GM21423 (cell line): ENCODE data around the gene ZFPL1.

Experiments used
- ATAC-seq: cut with Tn5 transposase; IDR thresholded peaks from one replicate; pipeline ENCODE4 v1.9.1; 2021; ENCODE audit warnings: mild to moderate bottlenecking, moderate library complexity; ENCODE audit not compliant: unreplicated experiment

The ZFPL1 gene

GRCh38 chr11:65126624-65127274, 42.7 kb downstream of the ZFPL1 start:
- ATAC-seq, result no peak

- ATAC-seq, result no peak
Observed at GRCh38 chr11:65127473-65128181, 43.6 kb downstream of the ZFPL1 start.

- ATAC-seq, result no peak
Observed at GRCh38 chr11:65128182-65129145, 44.4 kb downstream of the ZFPL1 start.

DNA sequence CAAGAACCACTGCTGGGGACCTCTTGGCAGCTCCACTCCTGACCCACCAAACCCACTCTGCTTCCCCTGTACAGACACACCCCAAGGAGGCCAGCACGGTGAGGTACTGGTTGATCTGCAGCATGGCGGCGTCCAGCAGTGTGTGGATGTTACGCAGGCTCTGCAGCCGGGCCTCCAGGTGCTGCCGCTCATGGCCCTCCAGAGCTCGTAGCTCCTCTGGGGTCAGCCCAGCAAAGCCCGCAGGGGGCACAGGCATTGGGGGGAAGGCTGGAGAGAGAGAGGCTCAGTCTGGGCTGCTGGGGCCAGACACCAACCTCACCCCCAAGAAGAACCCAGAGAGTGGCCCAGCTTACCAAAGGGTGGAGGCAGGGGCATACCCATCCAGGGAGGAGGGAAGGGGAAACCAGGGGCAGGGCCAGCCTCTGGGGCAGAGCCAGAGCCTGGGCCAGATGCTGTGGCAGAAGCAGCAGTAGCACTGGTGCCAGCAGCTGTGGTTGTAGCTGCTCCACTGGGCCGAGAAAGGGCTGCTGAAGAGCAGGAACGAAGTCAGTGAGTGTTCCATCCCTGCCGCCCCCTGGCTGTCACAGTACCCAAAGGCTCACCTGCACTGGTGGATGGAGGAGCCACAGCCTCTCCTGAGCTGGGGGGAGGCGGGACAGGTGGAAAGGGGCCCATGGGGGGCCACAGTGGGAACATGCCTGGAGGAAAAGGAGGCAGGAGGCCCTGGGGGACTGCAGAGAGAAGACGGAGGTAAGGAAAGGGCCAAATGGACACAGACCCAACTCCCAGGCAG, 45.8 kb downstream of the ZFPL1 start:
- ATAC-seq, result no peak

GRCh38 chr11:65130631-65131416, 46.8 kb downstream of the ZFPL1 start:
- ATAC-seq, result no peak

GRCh38 chr11:65131417-65131776, 47.4 kb downstream of the ZFPL1 start:
- ATAC-seq, result no peak

GRCh38 chr11:65131895-65132237, 47.8 kb downstream of the ZFPL1 start:
- ATAC-seq, result no peak

DNA sequence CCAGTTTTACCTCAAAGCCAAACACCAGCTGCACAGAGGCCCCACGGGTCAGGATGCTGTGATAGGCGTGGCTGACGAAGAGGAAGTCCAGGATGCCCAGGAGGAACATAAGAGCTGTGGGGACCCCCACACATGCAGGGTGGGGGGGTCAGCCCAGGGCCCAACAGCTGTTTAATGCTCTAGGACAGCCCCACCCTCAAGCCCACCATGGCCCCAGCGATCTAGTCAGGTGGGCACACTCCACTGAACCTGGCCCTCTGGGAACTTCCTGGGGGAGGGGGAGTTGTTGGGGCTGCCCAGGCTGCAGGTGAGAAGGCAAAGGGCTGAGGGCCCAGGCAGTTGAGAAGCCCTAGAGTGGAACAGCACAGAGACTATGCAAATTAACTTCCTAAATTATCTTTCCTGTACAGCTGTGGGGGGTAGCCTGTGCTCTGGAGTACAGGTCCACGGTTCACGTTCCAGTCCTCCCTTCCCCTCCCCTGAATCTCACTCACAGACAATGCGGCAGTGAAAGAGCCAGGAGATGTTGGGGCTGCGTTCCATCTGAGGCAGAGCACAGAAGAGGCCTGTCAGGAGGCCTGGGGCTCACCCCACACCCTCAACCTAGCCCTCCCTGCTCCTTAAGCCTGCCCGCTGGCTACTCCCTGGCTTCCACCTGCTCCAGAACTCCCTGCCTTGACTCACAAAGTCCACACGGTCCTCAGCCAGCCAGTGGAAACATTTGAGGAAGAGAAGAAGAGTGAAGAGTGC, 48.4 kb downstream of the ZFPL1 start:
- ATAC-seq, result peak; percentile 30

DNA sequence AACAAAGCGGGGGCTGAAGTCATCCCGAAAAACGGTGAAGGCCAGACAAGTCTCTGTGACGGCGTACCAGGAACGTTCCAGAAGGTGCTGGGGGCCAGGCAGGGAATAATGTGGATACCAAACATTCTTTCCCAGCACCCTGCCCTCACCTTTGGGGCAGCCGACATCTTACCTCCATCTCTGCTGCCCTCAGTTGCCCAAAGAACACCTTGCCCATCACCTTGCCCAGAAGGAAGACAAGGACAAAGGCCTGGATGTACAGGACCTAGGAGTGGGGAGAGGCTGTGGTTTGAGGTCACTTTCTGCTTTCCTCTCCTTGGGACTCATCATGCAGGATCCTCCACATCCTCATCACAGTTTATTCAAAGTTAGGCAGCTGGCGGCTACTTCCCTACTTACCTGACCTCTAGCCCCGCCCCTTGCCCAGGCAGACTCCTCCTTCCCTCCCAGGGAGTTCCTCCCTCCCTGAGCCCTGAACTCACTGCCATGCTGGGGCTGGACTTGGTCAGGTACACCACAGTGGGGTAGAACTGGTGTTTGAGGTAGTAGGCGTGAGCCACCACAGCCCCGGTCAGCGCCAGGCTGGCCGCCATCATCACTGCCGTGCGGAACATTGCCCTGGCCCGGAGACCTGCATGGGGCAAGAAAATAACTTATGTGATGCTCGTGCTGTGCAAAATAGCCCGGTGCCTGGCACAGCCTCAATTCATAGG, 49.1 kb downstream of the ZFPL1 start:
- ATAC-seq, result no peak

DNA sequence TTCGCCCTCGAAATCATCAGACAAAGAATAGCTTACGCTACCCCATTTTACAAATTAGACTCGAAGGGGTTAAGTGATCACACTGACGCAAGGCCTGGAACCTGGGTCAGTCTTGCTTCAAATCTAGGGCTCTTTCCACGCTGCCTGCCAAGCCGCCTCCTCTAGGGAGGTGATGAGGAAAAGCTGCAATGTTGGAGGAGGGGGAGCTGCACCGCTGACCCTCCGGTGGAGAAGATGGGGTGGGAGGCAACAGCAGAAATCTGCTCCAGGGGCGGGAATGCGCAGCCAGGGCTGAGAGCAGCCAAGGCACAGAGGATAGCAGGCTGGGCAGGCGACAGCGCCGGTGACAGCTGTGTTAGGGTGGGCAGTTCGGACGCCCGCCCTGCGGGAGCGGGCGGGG, 49.7 kb downstream of the ZFPL1 start:
- no peak for ATAC-seq

DNA sequence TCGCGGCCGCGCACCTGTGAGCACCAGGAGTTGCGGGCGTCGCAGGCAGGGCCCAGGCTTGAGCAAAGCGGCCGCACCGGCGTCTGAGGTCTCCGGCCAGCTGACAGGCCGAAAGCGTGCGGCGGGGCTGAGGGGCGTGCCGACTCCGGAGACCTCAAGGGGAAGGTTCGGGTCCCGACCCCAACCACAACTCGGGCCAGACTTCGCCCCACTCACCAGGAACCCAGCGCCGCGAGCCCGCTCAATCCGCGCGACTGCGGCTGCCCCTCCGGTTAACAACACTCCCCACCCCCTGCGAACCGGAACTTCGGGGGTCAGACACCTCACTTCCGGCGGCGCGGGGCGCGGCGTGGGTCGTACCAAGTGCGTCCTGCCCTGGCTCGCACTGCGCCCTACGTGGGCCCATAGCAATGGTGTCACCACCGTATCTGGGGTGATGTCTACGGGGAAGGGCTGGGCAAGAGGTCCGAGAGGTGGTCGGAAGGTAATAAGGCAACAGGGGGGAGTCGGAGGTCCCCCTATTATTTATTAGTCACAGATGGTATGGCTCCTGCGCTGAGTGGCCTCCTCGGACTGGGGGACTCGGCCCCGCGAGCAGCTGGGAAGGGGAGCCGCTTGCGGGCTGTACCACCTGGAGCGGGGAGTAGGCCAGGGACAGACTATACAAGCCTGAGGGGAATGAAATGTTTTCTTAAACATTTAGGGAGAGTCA, 50.4 kb downstream of the ZFPL1 start, which contains the start of gene SYVN1:
Gene SYVN1, minus strand, starts transcription at position 280 of the 712 bp plus-strand sequence. CDS start 918 bp downstream, outside the sequence.
- peak; percentile 51 for ATAC-seq

GRCh38 chr11:65134952-65135632, 51.1 kb downstream of the ZFPL1 start:
- ATAC-seq, result peak; percentile 60

- ATAC-seq, result no peak
Observed at GRCh38 chr11:65135633-65136145, 51.7 kb downstream of the ZFPL1 start.

DNA sequence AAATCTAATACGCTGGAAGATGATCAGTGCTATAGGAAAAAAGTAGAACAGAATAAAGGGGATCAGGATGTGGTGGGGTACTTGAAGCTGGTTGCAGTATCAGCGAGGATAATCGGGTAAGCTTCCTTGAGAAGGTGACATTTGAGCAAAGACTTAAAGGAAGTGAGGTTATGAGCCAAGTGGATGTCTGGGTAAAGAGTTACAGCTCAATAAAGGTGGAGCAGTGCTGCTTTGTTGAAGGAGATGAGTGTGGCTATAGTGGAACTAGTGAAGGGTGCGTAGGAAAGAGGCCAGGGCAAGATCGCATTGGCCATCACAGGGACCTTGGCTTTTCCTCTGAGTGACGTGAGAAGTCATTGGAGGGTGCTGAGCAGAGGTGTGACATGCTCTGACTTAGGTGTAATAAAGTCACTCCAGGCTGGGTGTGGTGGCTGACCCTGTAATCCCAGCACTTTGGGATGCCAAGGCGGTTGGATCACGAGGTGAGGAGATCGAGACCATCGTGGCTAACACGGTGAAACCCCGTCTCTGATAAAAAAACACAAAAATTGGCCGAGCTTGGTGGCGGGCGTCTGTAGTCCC, 52.6 kb downstream of the ZFPL1 start:
- ATAC-seq, result no peak
